ENCODE results near the gene FAM200B.

FAM200B gene

GRCh38 chr4:15653864-15654592, 27.6 kb upstream of the FAM200B start:
- TF ChIP-seq TEAD4 (IDR thresholded peaks at IDR 0.05) (no peak), EP300 (IDR thresholded peaks at IDR 0.05; ENCODE audit: borderline replicate concordance) (no peak), ZBTB7A (IDR thresholded peaks at IDR 0.05; ENCODE audit: low read depth) (no peak), FOXM1 (IDR thresholded peaks at IDR 0.05; ENCODE audit: borderline replicate concordance, low read depth) (no peak), USF1 (IDR thresholded peaks at IDR 0.05) (no peak), RAD21 (IDR thresholded peaks at IDR 0.05; ENCODE audit: low read depth) (no peak), EGR1 (IDR thresholded peaks at IDR 0.05) (no peak), CREB1 (IDR thresholded peaks at IDR 0.05; ENCODE audit: low read depth) (no peak), CEBPB (IDR thresholded peaks at IDR 0.05) (no peak), MAX (IDR thresholded peaks at IDR 0.05) (no peak), YY1 (IDR thresholded peaks at IDR 0.05; ENCODE audit: low read depth) (no peak), NFIC (IDR thresholded peaks at IDR 0.05) (no peak)

- TF ChIP-seq TAF1 (IDR thresholded peaks at IDR 0.05; ENCODE audit: low read depth) = no peak; the same call in 1 of the 2 replicates
- no peak for TF ChIP-seq TEAD4 (IDR thresholded peaks at IDR 0.05)
- TF ChIP-seq EGR1 (IDR thresholded peaks at IDR 0.05) = no peak
- TF ChIP-seq CREB1 (IDR thresholded peaks at IDR 0.05; ENCODE audit: low read depth) = no peak
- TF ChIP-seq USF1 (IDR thresholded peaks at IDR 0.05) = no peak
- no peak for TF ChIP-seq MAX (IDR thresholded peaks at IDR 0.05)
- TF ChIP-seq FOXM1 (IDR thresholded peaks at IDR 0.05; ENCODE audit: borderline replicate concordance, low read depth) = no peak
These were observed 26.9 kb upstream of the FAM200B start for GRCh38 chr4:15654593-15655222.

GRCh38 chr4:15655223-15656037, 26.2 kb upstream of the FAM200B start, which contains the start of gene FBXL5:
Gene FBXL5, minus strand, starts transcription at chr4:15655357. Its CDS starts 70 bp downstream, at chr4:15655287.
- TF ChIP-seq TAF1 (IDR thresholded peaks at IDR 0.05; ENCODE audit: low read depth) (peak; percentile 35), MAX (IDR thresholded peaks at IDR 0.05) (peak; percentile 78), USF1 (IDR thresholded peaks at IDR 0.05) (peak; percentile 94), NFIC (IDR thresholded peaks at IDR 0.05) (peak; percentile 22; the same call in 1 of the 2 replicates), YY1 (IDR thresholded peaks at IDR 0.05; ENCODE audit: low read depth) (peak; percentile 84), EP300 (IDR thresholded peaks at IDR 0.05; ENCODE audit: borderline replicate concordance) (no peak; the same call in 1 of the 2 replicates), RAD21 (IDR thresholded peaks at IDR 0.05; ENCODE audit: low read depth) (no peak)

- TF ChIP-seq TAF1 (IDR thresholded peaks at IDR 0.05; ENCODE audit: low read depth) (no peak), TEAD4 (IDR thresholded peaks at IDR 0.05) (peak; percentile 34; the same call in 1 of the 2 replicates), CEBPB (IDR thresholded peaks at IDR 0.05) (no peak)
These were observed 25.6 kb upstream of the FAM200B start for GRCh38 chr4:15656038-15656470.

- TF ChIP-seq USF1 (IDR thresholded peaks at IDR 0.05) (no peak), MAX (IDR thresholded peaks at IDR 0.05) (no peak), CREB1 (IDR thresholded peaks at IDR 0.05; ENCODE audit: low read depth) (no peak), EP300 (IDR thresholded peaks at IDR 0.05; ENCODE audit: borderline replicate concordance) (no peak), CEBPB (IDR thresholded peaks at IDR 0.05) (no peak)
These were observed 24.3 kb upstream of the FAM200B start for GRCh38 chr4:15657366-15657765.

- TF ChIP-seq CEBPB (IDR thresholded peaks at IDR 0.05) (no peak), YY1 (IDR thresholded peaks at IDR 0.05; ENCODE audit: low read depth) (no peak), TEAD4 (IDR thresholded peaks at IDR 0.05) (no peak), TAF1 (IDR thresholded peaks at IDR 0.05; ENCODE audit: low read depth) (no peak), USF1 (IDR thresholded peaks at IDR 0.05) (no peak), CREB1 (IDR thresholded peaks at IDR 0.05; ENCODE audit: low read depth) (no peak), EP300 (IDR thresholded peaks at IDR 0.05; ENCODE audit: borderline replicate concordance) (no peak), TCF12 (IDR thresholded peaks at IDR 0.05; ENCODE audit: low read depth) (no peak), RAD21 (IDR thresholded peaks at IDR 0.05; ENCODE audit: low read depth) (no peak), EGR1 (IDR thresholded peaks at IDR 0.05) (no peak), FOXM1 (IDR thresholded peaks at IDR 0.05; ENCODE audit: borderline replicate concordance, low read depth) (no peak), MAX (IDR thresholded peaks at IDR 0.05) (no peak), REST (IDR thresholded peaks at IDR 0.05; ENCODE audit: low read depth) (no peak), NFIC (IDR thresholded peaks at IDR 0.05) (no peak), ZBTB7A (IDR thresholded peaks at IDR 0.05; ENCODE audit: low read depth) (no peak)
These were observed 23.4 kb upstream of the FAM200B start for GRCh38 chr4:15658136-15658770.
